GM12873 (cell line): ENCODE data around the gene TSPAN19.

ENCODE experiments used
- CTCF ChIP-seq: IDR thresholded peaks from 2 replicates; pipeline ENCODE4 v1.5.1; 2012; ENCODE audit warnings: low read depth, mild to moderate bottlenecking, moderate library complexity, low read length, control low read depth; ENCODE audit not compliant: insufficient read depth; ENCODE audit errors: missing control alignments

Gene TSPAN19

GRCh38 chr12:85002778-85003296, 33.2 kb downstream of the TSPAN19 start:
- no peak for TF ChIP-seq CTCF

- no peak for TF ChIP-seq CTCF
Observed at GRCh38 chr12:85000729-85001128, 35.3 kb downstream of the TSPAN19 start.

GRCh38 chr12:84998341-84998740, 37.7 kb downstream of the TSPAN19 start:
- TF ChIP-seq CTCF: no peak

GRCh38 chr12:84996759-84997158, 39.3 kb downstream of the TSPAN19 start:
- no peak for TF ChIP-seq CTCF

- no peak for TF ChIP-seq CTCF
Observed at GRCh38 chr12:84995641-84996040, 40.4 kb downstream of the TSPAN19 start.

- TF ChIP-seq CTCF: no peak
Observed at GRCh38 chr12:84994426-84994825, 41.7 kb downstream of the TSPAN19 start.

- no peak for TF ChIP-seq CTCF
Observed at GRCh38 chr12:84986586-84986985, 49.5 kb downstream of the TSPAN19 start.
